Gastroesophageal sphincter (tissue), 3 donors: ENCODE data around the gene COX5A.

ENCODE experiments used
- CTCF ChIP-seq, 4 experiments: fragments of 200-600 bp in 2 of 4; fragments of 450-650 bp in 2 of 4; sonication (generic) in 1 of 4; IDR thresholded peaks; one replicate each; pipeline ENCODE4 v1.5.1; 2017 to 2019; ENCODE audit warnings: antibody characterized with exemption in 4 of 4, mild to moderate bottlenecking in 2 of 4, moderate library complexity in 2 of 4
- POLR2A ChIP-seq, 2 donors: fragments of 450-650 bp; IDR thresholded peaks; one replicate each; pipeline ENCODE4 v1.6.1; 2017; ENCODE audit warnings: antibody characterized with exemption in 2 of 2, mild to moderate bottlenecking in 2 of 2, moderate library complexity in 1 of 2
- POLR2AphosphoS5 ChIP-seq: sonication (generic); formaldehyde crosslinking; IDR thresholded peaks from one replicate; pipeline ENCODE4 v1.6.1; 2017; ENCODE audit warnings: antibody characterized with exemption

DNA sequence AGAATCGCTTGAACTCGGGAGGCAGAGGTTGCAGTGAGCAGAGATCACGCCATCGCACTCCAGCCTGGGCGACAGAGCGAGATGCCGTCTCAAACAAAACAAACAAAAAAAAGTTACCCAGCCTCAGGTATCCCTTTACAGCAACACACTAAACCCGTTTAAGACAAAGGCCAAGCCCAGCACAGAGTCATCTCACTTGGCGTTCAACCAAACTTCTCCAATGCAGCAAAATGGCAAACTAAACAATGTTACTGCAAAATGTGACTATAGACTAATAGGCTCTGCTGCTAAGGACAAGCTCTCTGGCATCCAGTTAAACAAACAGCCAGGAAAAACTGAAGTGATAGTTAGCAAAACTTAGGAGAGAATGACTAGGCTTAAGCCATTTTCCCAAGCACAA lies 24.8 kb downstream of the COX5A start:
- TF ChIP-seq CTCF (IDR thresholded peaks at IDR 0.05) (no peak), POLR2AphosphoS5 (no peak), POLR2A (IDR thresholded peaks at IDR 0.05) (no peak)
